ENCODE measurements around the gene STEAP3.

STEAP3 gene

GRCh38 chr2:119175517-119175916, 48.1 kb upstream of the STEAP3 start:
- Histone ChIP-seq H3F3A (ENCODE audit: low read depth) (no peaks in the 10 kb centered on the region), H3K79me2 (ENCODE audit: insufficient read depth, low read length) (no peaks in the 10 kb centered on the region), H3K4me2 (ENCODE audit: low read depth, low read length, poor library complexity, severe bottlenecking) (no peak overlapping the region), H3K36me3 (ENCODE audit: insufficient read depth, low read length) (no peaks in the 10 kb centered on the region), H2AFZ (ENCODE audit: low read length) (no peak overlapping the region), H3K4me1 (ENCODE audit: insufficient read depth, low read length, poor library complexity, severe bottlenecking) (no peaks in the 10 kb centered on the region), H3K9me3 (ENCODE audit: insufficient read depth, low read depth, low read length) (no peaks in the 10 kb centered on the region), H3K4me3 (ENCODE audit: low read length, poor library complexity, severe bottlenecking) (no peak overlapping the region), H3K9ac (ENCODE audit: low read depth, low read length, poor library complexity, severe bottlenecking) (no peak overlapping the region), H3K27me3 (ENCODE audit: insufficient read depth, low read length, poor library complexity, severe bottlenecking) (no peaks in the 10 kb centered on the region), H4K20me1 (ENCODE audit: insufficient read depth, low read length, poor library complexity, severe bottlenecking) (no peaks in the 10 kb centered on the region), H3K9me2 (replicated peaks; ENCODE audit: low read depth, low read length) (no peaks in the 10 kb centered on the region)
- TF ChIP-seq EZH2phosphoT487 (IDR thresholded peaks at IDR 0.05; ENCODE audit: borderline replicate concordance) (no peak), CTCF (conservative IDR thresholded peaks at IDR 0.05; ENCODE audit: low read length) (no peak)

GRCh38 chr2:119177171-119177837, 46.3 kb upstream of the STEAP3 start:
- Histone ChIP-seq H3K9me2 (replicated peaks; ENCODE audit: low read depth, low read length) (no peaks in the 10 kb centered on the region), H3K27me3 (ENCODE audit: insufficient read depth, low read length, poor library complexity, severe bottlenecking) (no peaks in the 10 kb centered on the region), H3F3A (ENCODE audit: low read depth) (no peaks in the 10 kb centered on the region), H3K4me3 (ENCODE audit: low read length, poor library complexity, severe bottlenecking) (no peak overlapping the region), H3K79me2 (ENCODE audit: insufficient read depth, low read length) (no peaks in the 10 kb centered on the region), H3K9me3 (ENCODE audit: insufficient read depth, low read depth, low read length) (no peaks in the 10 kb centered on the region), H3K36me3 (ENCODE audit: insufficient read depth, low read length) (no peaks in the 10 kb centered on the region), H2AFZ (ENCODE audit: low read length) (no peak overlapping the region), H3K9ac (ENCODE audit: low read depth, low read length, poor library complexity, severe bottlenecking) (no peak overlapping the region), H3K4me1 (ENCODE audit: insufficient read depth, low read length, poor library complexity, severe bottlenecking) (no peaks in the 10 kb centered on the region), H3K4me2 (ENCODE audit: low read depth, low read length, poor library complexity, severe bottlenecking) (no peak overlapping the region), H4K20me1 (ENCODE audit: insufficient read depth, low read length, poor library complexity, severe bottlenecking) (no peaks in the 10 kb centered on the region)
- no peak for TF ChIP-seq EZH2phosphoT487 (IDR thresholded peaks at IDR 0.05; ENCODE audit: borderline replicate concordance)
- no peak for TF ChIP-seq CTCF (conservative IDR thresholded peaks at IDR 0.05; ENCODE audit: low read length)

GRCh38 chr2:119177838-119178190, 45.8 kb upstream of the STEAP3 start:
- no peaks in the 10 kb centered on the region for H3K27me3 ChIP-seq (ENCODE audit: insufficient read depth, low read length, poor library complexity, severe bottlenecking)

More at GRCh38 chr2:119177838-119178190, 45.8 kb upstream of the STEAP3 start:
- no peak for TF ChIP-seq CTCF (conservative IDR thresholded peaks at IDR 0.05; ENCODE audit: low read length)
- no peak for TF ChIP-seq EZH2phosphoT487 (IDR thresholded peaks at IDR 0.05; ENCODE audit: borderline replicate concordance)
- Histone ChIP-seq H3K4me3 (ENCODE audit: low read length, poor library complexity, severe bottlenecking) (no peak overlapping the region), H3K36me3 (ENCODE audit: insufficient read depth, low read length) (no peaks in the 10 kb centered on the region), H3K9me3 (ENCODE audit: insufficient read depth, low read depth, low read length) (no peaks in the 10 kb centered on the region), H3K4me1 (ENCODE audit: insufficient read depth, low read length, poor library complexity, severe bottlenecking) (no peaks in the 10 kb centered on the region), H3K9me2 (replicated peaks; ENCODE audit: low read depth, low read length) (no peaks in the 10 kb centered on the region), H3F3A (ENCODE audit: low read depth) (no peaks in the 10 kb centered on the region), H2AFZ (ENCODE audit: low read length) (no peak overlapping the region), H3K4me2 (ENCODE audit: low read depth, low read length, poor library complexity, severe bottlenecking) (no peak overlapping the region), H3K79me2 (ENCODE audit: insufficient read depth, low read length) (no peaks in the 10 kb centered on the region), H4K20me1 (ENCODE audit: insufficient read depth, low read length, poor library complexity, severe bottlenecking) (no peaks in the 10 kb centered on the region), H3K9ac (ENCODE audit: low read depth, low read length, poor library complexity, severe bottlenecking) (no peak overlapping the region)

Data from Loucy (cell line).